ENCODE results near the gene HMGN2. TPM values are rescaled to one million over a fixed set of nuclear protein-coding genes. Genes with fewer than 3 reads are reported as not detected.

HMGN2 gene
- total RNA-seq, 4 donors from 2014 or later: 46.1 to 489 (median 201) TPM

GRCh38 chr1:26475989-26476388 is 3.7 kb downstream of the HMGN2 start:
- TF ChIP-seq CTCF (IDR thresholded peaks at IDR 0.05) (no peak), POLR2A (IDR thresholded peaks at IDR 0.05) (no peak)
- no peaks in the 10 kb centered on the region for H3K9me3 ChIP-seq
- H3K4me1 ChIP-seq: peaks cover 3 to 10% of the 10 kb centered on the region in 2 donors
- no peak overlapping the region for H3K4me3 ChIP-seq
- intact Hi-C loops (cut with DNase I; ENCODE audit: low total_unique reads): no loop called here
- no peaks in the 10 kb centered on the region for H3K27me3 ChIP-seq
- H3K36me3 ChIP-seq: no peaks in the 10 kb centered on the region
- no peak for DNase-seq
- H3K27ac ChIP-seq: no peak overlapping the region

GRCh38 chr1:26476958-26477357 is 4.7 kb downstream of the HMGN2 start:
- intact Hi-C loops (cut with DNase I; ENCODE audit: low total_unique reads): no loop called here
- peaks cover 3 to 10% of the 10 kb centered on the region in 2 donors for H3K4me1 ChIP-seq
- no peak for TF ChIP-seq POLR2A (IDR thresholded peaks at IDR 0.05)
- no peak for TF ChIP-seq CTCF (IDR thresholded peaks at IDR 0.05)
- H3K27ac ChIP-seq: no peak overlapping the region
- H3K9me3 ChIP-seq: no peaks in the 10 kb centered on the region
- H3K36me3 ChIP-seq: no peaks in the 10 kb centered on the region
- no peaks in the 10 kb centered on the region for H3K27me3 ChIP-seq
- no peak overlapping the region for H3K4me3 ChIP-seq
- no peak for DNase-seq

- no peak for DNase-seq
- no peak overlapping the region for H3K4me3 ChIP-seq
- peaks cover 3 to 10% of the 10 kb centered on the region in 2 donors for H3K4me1 ChIP-seq
- H3K36me3 ChIP-seq: no peaks in the 10 kb centered on the region
- no peak overlapping the region for H3K27ac ChIP-seq
- intact Hi-C loops (cut with DNase I; ENCODE audit: low total_unique reads): no loop called here
- TF ChIP-seq POLR2A (IDR thresholded peaks at IDR 0.05) (no peak), CTCF (IDR thresholded peaks at IDR 0.05) (no peak)
- H3K27me3 ChIP-seq: no peaks in the 10 kb centered on the region
- no peaks in the 10 kb centered on the region for H3K9me3 ChIP-seq
Measured at GRCh38 chr1:26477446-26478152, 5.4 kb downstream of the HMGN2 start.

- DNase-seq: no peak
- intact Hi-C loops (cut with DNase I; ENCODE audit: low total_unique reads): no loop called here
- H3K9me3 ChIP-seq: no peaks in the 10 kb centered on the region
- peaks cover 3 to 10% of the 10 kb centered on the region in 2 donors for H3K4me1 ChIP-seq
- no peaks in the 10 kb centered on the region for H3K36me3 ChIP-seq
- H3K4me3 ChIP-seq: no peak overlapping the region
- H3K27ac ChIP-seq: no peak overlapping the region
- no peaks in the 10 kb centered on the region for H3K27me3 ChIP-seq
- TF ChIP-seq CTCF (IDR thresholded peaks at IDR 0.05) (no peak), POLR2A (IDR thresholded peaks at IDR 0.05) (no peak)
Measured at GRCh38 chr1:26478159-26478558, 5.9 kb downstream of the HMGN2 start.

GRCh38 chr1:26478988-26479387 is 6.7 kb downstream of the HMGN2 start:
- intact Hi-C loops (cut with DNase I; ENCODE audit: low total_unique reads): no loop called here

More at GRCh38 chr1:26478988-26479387, 6.7 kb downstream of the HMGN2 start:
- no peak for TF ChIP-seq POLR2A (IDR thresholded peaks at IDR 0.05)
- no peak for TF ChIP-seq CTCF (IDR thresholded peaks at IDR 0.05)
- Histone ChIP-seq H3K27me3 (no peaks in the 10 kb centered on the region), H3K9me3 (no peaks in the 10 kb centered on the region), H3K27ac (no peak overlapping the region), H3K36me3 (no peaks in the 10 kb centered on the region), H3K4me1 (peaks cover under 1 to 8% of the 10 kb centered on the region in 2 donors), H3K4me3 (no peak overlapping the region)
- no peak for DNase-seq

Measured in uterus (tissue), 4 donors.